Subcutaneous adipose tissue (tissue), 4 donors: Measurements from ENCODE around the gene DDN. TPM values are rescaled to one million over a fixed set of nuclear protein-coding genes. Genes with fewer than 3 reads are reported as not detected.

Experiments
- CTCF ChIP-seq: fragments of 450-650 bp; IDR thresholded peaks from one replicate; pipeline ENCODE4 v1.5.1; 2016; ENCODE audit warnings: low read depth, mild to moderate bottlenecking, control low read depth, antibody characterized with exemption, moderate library complexity
- total RNA-seq, 4 donors: library from RNA; depleted of rRNA; stranded (reverse); fragments of >200 nt; gene quantifications; one replicate each; pipeline ENCODE4 v1.1.0, GENCODE V29; 2016

The DDN gene
- total RNA-seq, 4 donors from 2014 or later: not detected

- no peak for TF ChIP-seq CTCF
Observed at GRCh38 chr12:49019120-49019430, 19.9 kb upstream of the DDN start.

- TF ChIP-seq CTCF: no peak
Observed at GRCh38 chr12:49018261-49019119, 19.3 kb upstream of the DDN start, which contains the start of gene PRKAG1. Gene PRKAG1, minus strand, starts transcription at chr12:49018776. Its CDS starts 36 bp downstream, at chr12:49018740.

- no peak for TF ChIP-seq CTCF
Observed at GRCh38 chr12:49017891-49018260, 18.7 kb upstream of the DDN start.

GRCh38 chr12:49015196-49015595, 16.0 kb upstream of the DDN start:
- TF ChIP-seq CTCF: no peak

- TF ChIP-seq CTCF: no peak
Observed at GRCh38 chr12:49014547-49014946, 15.4 kb upstream of the DDN start.

- no peak for TF ChIP-seq CTCF
Observed at GRCh38 chr12:49013428-49013827, 14.3 kb upstream of the DDN start.

- TF ChIP-seq CTCF: no peak
Observed at GRCh38 chr12:49012739-49013138, 13.6 kb upstream of the DDN start.
